Activated CD4-positive, alpha-beta T cell treated with anti-CD3 and anti-CD28 coated beads, Interleukin-2, amount 50 U/mL, for 48 hours (primary cell): ENCODE results near the gene ZNF266.

Source experiments
- DNase-seq, 2 experiments: peaks; one replicate each; pipeline ENCODE4 v3.0.0-alpha.2; 2020

The ZNF266 gene

GRCh38 chr19:9435279-9436268 is at the start of gene ZNF266:
TSS of gene ZNF266 (minus strand) at chr19:9435573. CDS start at chr19:9420089, 15,484 bp downstream.
- DNase-seq: peak; percentile 92 to 94

- no peak for DNase-seq
These were observed 49.8 kb upstream of the ZNF266 start for GRCh38 chr19:9485140-9485539.

DNA sequence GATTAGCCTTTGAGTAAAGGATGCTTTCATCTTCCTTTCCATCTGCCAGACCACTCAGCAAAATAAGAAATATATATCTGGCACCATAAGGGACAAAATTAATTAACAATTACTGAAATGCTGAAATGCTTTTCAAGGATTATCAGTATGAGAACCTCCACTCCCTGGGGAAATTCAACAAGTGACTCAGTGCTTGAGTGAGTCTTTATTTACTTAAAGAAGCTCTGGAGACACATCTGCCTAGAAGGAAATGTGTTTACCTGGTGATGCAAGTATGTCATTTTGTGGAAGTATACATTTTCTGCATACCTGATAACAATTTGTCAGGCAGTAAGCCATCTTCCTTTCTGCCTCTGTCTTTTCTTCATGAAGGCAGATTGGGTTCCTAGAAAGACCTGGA is 39.6 kb upstream of the ZNF266 start:
- DNase-seq: no peak

DNA sequence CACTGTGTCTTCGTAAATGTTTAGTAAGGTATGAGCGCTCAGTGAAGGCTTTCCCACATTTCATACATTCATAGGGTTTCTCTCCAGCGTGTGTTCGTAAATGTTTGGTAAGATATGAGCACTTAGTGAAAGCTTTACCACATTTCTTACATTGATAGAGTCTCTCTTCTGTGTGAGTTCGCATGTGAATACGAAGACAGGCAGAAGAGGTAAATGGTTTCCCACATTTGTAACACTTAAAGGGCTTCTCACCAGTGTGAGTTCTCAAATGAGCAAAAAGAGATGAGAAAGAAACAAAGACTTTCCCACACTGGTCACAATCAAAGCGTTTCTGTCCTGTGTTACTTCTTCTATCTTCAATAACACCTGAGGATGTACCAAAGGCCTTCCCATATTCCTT is 31.8 kb upstream of the ZNF266 start:
- no peak for DNase-seq

DNA sequence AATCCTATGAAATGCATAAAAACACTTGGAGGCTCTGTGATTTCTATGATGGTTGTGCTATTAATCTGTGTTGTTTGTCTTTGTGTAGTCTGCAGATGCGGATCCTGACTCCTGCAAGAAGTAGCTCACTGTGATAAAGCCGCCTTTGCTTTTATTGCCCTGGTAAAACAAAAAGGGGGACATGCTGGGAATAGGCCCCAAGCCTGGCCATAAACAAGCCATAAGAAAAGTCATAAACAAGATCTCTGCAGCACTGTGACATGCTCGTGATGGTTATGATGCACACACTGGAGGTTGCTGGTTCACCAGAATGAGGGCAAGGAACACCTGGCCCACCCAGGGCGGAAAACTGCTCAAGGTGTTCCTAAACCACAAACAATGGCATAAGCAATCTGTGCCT is 26.6 kb upstream of the ZNF266 start:
- no peak for DNase-seq

- DNase-seq: no peak
These were observed 20.8 kb upstream of the ZNF266 start for GRCh38 chr19:9456018-9456689.

DNA sequence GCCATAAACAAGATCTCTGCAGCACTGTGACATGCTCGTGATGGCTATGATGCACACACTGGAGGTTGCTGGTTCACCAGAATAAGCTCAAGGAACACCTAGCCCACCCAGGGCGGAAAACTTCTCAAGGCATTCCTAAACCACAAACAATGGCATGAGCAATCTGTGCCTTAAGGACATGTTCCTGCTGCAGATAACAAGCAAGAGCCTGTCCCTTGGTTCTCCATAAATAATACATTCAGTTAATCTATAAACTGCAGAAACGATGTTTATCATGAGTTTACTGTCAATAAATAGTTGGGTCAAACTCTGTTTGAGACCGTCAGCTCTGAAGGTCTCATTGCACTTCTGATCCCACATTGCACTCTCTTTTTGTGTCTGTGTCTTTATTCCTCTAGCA is 18.6 kb upstream of the ZNF266 start:
- DNase-seq: no peak

- DNase-seq: no peak
These were observed 9.7 kb upstream of the ZNF266 start for GRCh38 chr19:9445037-9445436.

DNA sequence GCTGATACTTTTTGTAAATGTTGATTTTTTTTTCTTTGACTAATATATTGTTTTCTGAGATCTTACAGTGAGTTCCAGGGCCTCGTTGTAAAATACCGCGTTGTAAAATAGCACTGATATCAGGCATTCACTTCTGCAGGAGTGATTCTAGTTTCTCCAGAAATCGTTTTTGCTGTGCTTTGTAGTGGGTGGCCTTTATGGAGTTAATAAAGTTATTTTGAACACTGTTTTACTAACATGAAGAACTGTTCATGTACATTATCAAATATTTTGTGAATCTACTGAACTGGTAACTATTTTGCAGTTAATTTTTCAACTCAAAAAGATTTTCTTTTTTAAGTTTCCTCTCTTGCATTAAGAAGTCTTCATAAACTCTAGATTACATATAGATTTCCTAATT is 985 bp upstream of the ZNF266 start:
- no peak for DNase-seq

DNA sequence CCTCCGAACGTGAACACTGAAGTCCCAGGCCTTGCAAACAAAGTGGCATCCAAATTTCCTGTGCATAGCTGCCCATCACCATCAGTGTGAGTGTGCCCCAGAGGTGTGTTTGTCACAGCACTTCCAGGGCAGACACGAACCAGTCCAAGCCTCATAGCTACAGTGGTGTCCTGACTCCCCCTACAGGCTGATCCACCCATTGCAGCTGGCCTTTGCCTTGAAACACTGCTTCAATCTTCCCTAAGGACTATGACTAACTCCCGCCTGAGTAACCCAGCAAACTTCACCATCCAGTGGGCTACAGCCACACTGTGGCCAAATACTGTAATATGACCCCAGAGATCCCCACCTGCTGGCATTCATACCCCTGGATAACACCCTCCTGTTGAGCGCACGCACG is 3.9 kb downstream of the ZNF266 start:
- DNase-seq: peak; percentile 45 to 52

GRCh38 chr19:9430444-9430843 is 4.9 kb downstream of the ZNF266 start:
- no peak for DNase-seq

- no peak for DNase-seq
These were observed 7.4 kb downstream of the ZNF266 start for GRCh38 chr19:9427941-9428340.

DNA sequence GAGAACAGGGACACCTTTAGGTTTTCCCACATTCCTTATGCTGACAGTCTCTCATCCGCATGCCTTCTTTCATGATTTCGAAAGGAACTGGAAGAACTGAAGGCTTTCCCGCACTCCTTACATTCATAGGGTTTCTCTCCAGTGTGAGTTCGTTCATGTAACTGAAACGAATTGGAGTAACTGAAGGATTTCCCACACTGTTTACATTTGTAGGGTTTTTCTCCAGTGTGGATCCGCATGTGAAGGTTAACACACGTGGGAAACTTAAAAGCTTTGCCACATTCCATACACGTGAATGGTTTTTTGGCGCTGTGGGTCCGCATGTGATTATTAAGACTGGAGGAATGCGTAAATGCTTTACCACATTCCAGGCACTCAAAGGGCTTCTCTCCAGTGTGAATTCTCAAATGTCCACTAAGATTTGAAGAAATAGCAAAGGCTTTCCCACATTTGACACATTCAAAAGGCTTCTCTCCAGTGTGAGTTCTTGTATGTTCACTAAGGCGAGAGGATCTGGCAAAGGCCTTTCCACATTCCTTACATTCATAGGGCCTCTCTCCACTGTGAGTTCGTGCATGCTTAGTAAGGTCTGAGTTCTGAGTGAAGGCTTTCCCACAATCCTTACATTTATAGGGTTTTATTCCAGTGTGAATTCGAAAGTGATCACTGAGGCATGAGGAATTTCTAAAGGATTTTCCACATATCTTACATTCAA is 22.0 kb downstream of the ZNF266 start:
- no peak for DNase-seq

DNA sequence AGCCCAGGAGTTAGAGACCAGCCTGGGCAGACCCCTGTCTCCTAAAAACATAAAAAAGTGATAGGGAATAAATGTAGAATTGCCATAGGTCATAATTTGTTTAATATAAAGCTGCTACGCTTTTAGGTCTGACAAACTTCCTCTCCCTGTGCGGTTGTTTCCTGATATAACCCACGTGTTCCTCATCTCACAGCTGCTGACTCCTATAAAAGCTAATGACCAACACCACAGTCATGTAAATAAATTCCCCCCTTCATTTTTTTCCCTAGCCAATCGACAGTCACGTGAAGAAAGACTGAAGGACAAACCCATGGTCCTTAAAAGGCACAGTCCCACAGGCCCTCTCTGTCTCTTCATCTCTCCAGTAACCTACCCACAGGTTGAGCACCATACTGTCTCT is 27.5 kb downstream of the ZNF266 start:
- DNase-seq: no peak

- DNase-seq: peak; percentile 60 to 69
These were observed 28.5 kb downstream of the ZNF266 start for GRCh38 chr19:9406798-9407352.

DNA sequence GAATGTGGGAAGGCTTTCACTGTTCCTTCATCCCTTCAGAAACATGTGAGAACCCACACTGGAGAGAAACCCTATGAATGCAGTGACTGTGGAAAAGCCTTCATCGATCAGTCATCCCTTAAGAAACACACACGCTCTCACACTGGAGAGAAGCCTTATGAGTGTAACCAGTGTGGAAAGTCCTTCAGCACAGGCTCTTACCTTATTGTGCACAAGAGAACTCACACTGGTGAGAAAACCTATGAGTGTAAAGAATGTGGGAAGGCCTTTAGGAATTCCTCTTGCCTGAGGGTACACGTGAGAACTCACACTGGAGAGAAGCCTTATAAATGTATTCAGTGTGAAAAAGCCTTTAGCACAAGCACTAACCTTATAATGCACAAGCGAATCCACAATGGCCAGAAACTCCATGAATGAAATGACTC is 54.0 kb downstream of the ZNF266 start:
- no peak for DNase-seq

GRCh38 chr19:9370738-9371619 is 64.4 kb downstream of the ZNF266 start:
- DNase-seq: no peak

DNA sequence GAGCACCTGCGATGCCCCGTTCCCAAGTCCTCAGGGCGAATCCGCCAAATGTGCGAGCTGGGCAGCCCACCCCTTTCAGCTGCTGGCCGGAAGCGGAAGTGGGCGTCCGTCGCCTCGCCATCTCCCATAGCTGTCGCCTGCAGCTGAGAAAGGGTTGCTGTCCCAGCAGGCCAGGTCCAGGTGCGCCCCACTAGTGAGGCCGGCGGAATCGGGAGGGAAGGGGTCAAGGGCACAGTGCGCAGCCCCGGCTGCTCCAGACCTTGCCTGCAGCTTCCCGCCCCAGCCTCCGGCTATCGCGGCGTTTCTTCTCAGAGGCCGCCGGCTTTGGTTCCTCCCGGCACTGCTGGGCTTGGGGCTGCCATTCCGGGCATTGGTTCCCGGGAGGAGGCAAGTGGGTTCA is 72.5 kb downstream of the ZNF266 start, which contains the start of gene ZNF177:
TSS of gene ZNF177 (plus strand) at position 109 of the 400 bp plus-strand sequence. CDS start 15,299 bp downstream, outside the sequence.
- DNase-seq: peak in 1 of 2 experiments; percentile 0
